ENCODE results near the gene CYP2C19. TPM values are rescaled to one million over a fixed set of nuclear protein-coding genes. Genes with fewer than 3 reads are reported as not detected.

The CYP2C19 gene
- total RNA-seq, 1 experiment from 2014 or later: not detected

DNA sequence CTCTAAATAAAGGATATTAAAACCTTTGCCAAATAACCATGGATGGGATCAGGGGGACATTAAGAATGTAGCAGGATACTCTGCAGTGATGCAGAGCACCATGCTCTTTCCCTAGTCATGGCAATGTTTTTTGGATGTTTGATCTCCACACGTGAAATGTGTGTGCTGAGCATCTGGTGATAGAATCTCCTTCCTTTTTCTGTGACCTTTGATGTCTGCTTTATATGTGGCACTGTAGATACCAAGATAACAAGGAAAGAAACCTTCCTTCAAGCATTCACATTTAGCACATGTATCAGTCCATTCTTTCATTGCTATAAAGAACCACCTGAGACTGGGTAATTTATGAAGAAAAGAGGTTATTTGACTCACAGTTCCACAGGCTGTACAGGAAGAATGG, 88.3 kb downstream of the CYP2C19 start:
- Mint-ChIP-seq H3K27me3 (ENCODE audit: low read depth) (no peaks in the 10 kb centered on the region; the same call in none of the 2 replicates), H3K9me3 (peaks cover 4% of the 10 kb centered on the region; the same call in 1 of the 2 replicates), H3K27ac (no peak overlapping the region), H3K4me3 (no peak overlapping the region), H3K36me3 (no peaks in the 10 kb centered on the region), H3K4me1 (no peaks in the 10 kb centered on the region)
- ATAC-seq: no peak
- POLR2A ChIA-PET: no interaction called here
- no peak for TF ChIP-seq ZBTB21 (CRISPR knock-in tag; IDR thresholded peaks at IDR 0.05; ENCODE audit: borderline replicate concordance)
- no peak for TF ChIP-seq SMAD3 (CRISPR knock-in tag; IDR thresholded peaks at IDR 0.05; ENCODE audit: borderline replicate concordance)
- TF ChIP-seq, protein P1, sequence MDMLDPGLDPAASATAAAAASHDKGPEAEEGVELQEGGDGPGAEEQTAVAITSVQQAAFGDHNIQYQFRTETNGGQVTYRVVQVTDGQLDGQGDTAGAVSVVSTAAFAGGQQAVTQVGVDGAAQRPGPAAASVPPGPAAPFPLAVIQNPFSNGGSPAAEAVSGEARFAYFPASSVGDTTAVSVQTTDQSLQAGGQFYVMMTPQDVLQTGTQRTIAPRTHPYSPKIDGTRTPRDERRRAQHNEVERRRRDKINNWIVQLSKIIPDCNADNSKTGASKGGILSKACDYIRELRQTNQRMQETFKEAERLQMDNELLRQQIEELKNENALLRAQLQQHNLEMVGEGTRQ (CRISPR knock-in tag; IDR thresholded peaks at IDR 0.05): no peak
- TF ChIP-seq IRF2 (CRISPR knock-in tag; IDR thresholded peaks at IDR 0.05; ENCODE audit: borderline replicate concordance, low read depth): no peak
- no peak for DNase-seq (ENCODE audit: low spot score)
- CTCF ChIA-PET: no interaction called here

DNA sequence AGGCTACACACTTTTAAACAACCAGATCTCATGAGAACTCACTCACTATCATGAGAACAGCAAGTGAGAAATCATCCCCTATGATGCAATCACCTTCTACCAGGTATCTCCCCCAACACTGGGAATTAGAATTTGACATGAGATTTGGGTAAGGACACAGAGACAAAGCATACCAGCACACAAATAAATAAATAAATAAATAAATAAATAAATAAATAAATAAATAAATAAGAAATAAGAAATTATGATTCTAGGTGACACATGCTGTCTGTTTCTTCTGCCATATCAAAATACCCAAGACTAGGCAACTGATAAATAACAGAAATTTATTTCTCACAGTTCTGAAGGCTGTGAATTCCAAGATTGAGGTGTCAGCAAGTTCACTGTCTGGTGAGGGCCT, 88.8 kb downstream of the CYP2C19 start:
- no peak overlapping the region for H3K27ac Mint-ChIP-seq
- H3K36me3 Mint-ChIP-seq: no peaks in the 10 kb centered on the region
- no peaks in the 10 kb centered on the region; the same call in none of the 2 replicates for H3K27me3 Mint-ChIP-seq (ENCODE audit: low read depth)
- H3K9me3 Mint-ChIP-seq: peaks cover 4% of the 10 kb centered on the region; the same call in 1 of the 2 replicates
- CTCF ChIA-PET: no interaction called here
- DNase-seq (ENCODE audit: low spot score) (no peak), ATAC-seq (no peak)
- TF ChIP-seq ESRRA (CRISPR knock-in tag; IDR thresholded peaks at IDR 0.05; ENCODE audit: borderline replicate concordance) (no peak), CREB1 (CRISPR knock-in tag; IDR thresholded peaks at IDR 0.05) (no peak), TP53 (CRISPR knock-in tag; IDR thresholded peaks at IDR 0.05) (no peak), ZNF671 (CRISPR knock-in tag; IDR thresholded peaks at IDR 0.05) (no peak), MXD4 (CRISPR knock-in tag; IDR thresholded peaks at IDR 0.05; ENCODE audit: borderline replicate concordance) (no peak), TEAD1 (CRISPR knock-in tag; IDR thresholded peaks at IDR 0.05) (no peak), ZBTB21 (CRISPR knock-in tag; IDR thresholded peaks at IDR 0.05; ENCODE audit: borderline replicate concordance) (no peak), ATF1 (CRISPR knock-in tag; IDR thresholded peaks at IDR 0.05) (no peak), ZNF416 (CRISPR knock-in tag; IDR thresholded peaks at IDR 0.05) (no peak), FOXP1 (CRISPR knock-in tag; IDR thresholded peaks at IDR 0.05; ENCODE audit: borderline replicate concordance) (no peak), CREM (CRISPR knock-in tag; IDR thresholded peaks at IDR 0.05) (no peak)
- TF ChIP-seq, protein P2, sequence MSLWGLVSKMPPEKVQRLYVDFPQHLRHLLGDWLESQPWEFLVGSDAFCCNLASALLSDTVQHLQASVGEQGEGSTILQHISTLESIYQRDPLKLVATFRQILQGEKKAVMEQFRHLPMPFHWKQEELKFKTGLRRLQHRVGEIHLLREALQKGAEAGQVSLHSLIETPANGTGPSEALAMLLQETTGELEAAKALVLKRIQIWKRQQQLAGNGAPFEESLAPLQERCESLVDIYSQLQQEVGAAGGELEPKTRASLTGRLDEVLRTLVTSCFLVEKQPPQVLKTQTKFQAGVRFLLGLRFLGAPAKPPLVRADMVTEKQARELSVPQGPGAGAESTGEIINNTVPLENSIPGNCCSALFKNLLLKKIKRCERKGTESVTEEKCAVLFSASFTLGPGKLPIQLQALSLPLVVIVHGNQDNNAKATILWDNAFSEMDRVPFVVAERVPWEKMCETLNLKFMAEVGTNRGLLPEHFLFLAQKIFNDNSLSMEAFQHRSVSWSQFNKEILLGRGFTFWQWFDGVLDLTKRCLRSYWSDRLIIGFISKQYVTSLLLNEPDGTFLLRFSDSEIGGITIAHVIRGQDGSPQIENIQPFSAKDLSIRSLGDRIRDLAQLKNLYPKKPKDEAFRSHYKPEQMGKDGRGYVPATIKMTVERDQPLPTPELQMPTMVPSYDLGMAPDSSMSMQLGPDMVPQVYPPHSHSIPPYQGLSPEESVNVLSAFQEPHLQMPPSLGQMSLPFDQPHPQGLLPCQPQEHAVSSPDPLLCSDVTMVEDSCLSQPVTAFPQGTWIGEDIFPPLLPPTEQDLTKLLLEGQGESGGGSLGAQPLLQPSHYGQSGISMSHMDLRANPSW (CRISPR knock-in tag; conservative IDR thresholded peaks at IDR 0.05; ENCODE audit: low read depth): no peak
- no peaks in the 10 kb centered on the region for H3K4me1 Mint-ChIP-seq
- H3K4me3 Mint-ChIP-seq: no peak overlapping the region
- POLR2A ChIA-PET: no interaction called here

DNA sequence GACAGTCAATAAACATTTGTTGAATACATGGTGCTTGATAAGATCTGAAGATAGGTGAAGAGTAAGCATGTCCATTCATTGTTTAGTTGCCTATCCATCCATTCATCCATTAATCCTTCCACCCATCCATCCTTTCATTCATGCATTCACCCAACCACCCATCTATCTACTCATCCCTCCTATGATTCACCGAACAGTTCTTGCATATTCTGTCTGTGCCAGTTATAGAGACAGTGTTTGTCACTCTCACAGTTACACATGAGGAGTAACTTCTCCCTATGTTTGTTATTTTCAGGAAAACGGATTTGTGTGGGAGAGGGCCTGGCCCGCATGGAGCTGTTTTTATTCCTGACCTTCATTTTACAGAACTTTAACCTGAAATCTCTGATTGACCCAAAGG, 90.0 kb downstream of the CYP2C19 start:
- no peak for ATAC-seq
- Mint-ChIP-seq H3K27me3 (ENCODE audit: low read depth) (peaks cover under 1% of the 10 kb centered on the region), H3K4me1 (no peaks in the 10 kb centered on the region), H3K9me3 (peaks cover 9% of the 10 kb centered on the region), H3K4me3 (no peak overlapping the region), H3K27ac (no peak overlapping the region), H3K36me3 (no peaks in the 10 kb centered on the region)
- DNase-seq (ENCODE audit: low spot score): no peak
- TF ChIP-seq, protein P2 (CRISPR knock-in tag; conservative IDR thresholded peaks at IDR 0.05; ENCODE audit: low read depth): no peak
- TF ChIP-seq CREM (CRISPR knock-in tag; IDR thresholded peaks at IDR 0.05) (no peak), ZNF138 (CRISPR knock-in tag; conservative IDR thresholded peaks at IDR 0.05) (no peak), ETV6 (CRISPR knock-in tag; IDR thresholded peaks at IDR 0.05) (no peak)
- TF ChIP-seq, protein P3, sequence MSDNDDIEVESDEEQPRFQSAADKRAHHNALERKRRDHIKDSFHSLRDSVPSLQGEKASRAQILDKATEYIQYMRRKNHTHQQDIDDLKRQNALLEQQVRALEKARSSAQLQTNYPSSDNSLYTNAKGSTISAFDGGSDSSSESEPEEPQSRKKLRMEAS (CRISPR knock-in tag; IDR thresholded peaks at IDR 0.05): no peak
- TF ChIP-seq, protein P4, sequence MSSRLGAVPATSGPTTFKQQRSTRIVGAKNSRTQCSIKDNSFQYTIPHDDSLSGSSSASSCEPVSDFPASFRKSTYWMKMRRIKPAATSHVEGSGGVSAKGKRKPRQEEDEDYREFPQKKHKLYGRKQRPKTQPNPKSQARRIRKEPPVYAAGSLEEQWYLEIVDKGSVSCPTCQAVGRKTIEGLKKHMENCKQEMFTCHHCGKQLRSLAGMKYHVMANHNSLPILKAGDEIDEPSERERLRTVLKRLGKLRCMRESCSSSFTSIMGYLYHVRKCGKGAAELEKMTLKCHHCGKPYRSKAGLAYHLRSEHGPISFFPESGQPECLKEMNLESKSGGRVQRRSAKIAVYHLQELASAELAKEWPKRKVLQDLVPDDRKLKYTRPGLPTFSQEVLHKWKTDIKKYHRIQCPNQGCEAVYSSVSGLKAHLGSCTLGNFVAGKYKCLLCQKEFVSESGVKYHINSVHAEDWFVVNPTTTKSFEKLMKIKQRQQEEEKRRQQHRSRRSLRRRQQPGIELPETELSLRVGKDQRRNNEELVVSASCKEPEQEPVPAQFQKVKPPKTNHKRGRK (CRISPR knock-in tag; IDR thresholded peaks at IDR 0.05; ENCODE audit: borderline replicate concordance): no peak
- TF ChIP-seq, protein P5, sequence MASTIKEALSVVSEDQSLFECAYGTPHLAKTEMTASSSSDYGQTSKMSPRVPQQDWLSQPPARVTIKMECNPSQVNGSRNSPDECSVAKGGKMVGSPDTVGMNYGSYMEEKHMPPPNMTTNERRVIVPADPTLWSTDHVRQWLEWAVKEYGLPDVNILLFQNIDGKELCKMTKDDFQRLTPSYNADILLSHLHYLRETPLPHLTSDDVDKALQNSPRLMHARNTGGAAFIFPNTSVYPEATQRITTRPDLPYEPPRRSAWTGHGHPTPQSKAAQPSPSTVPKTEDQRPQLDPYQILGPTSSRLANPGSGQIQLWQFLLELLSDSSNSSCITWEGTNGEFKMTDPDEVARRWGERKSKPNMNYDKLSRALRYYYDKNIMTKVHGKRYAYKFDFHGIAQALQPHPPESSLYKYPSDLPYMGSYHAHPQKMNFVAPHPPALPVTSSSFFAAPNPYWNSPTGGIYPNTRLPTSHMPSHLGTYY (CRISPR knock-in tag; IDR thresholded peaks at IDR 0.05): no peak
- ChIA-PET CTCF (no interaction called here), POLR2A (no interaction called here)
